Activated T-cell treated with anti-CD3 and anti-CD28 coated beads, Interleukin-2, amount 50 U/mL, for 72 hours (primary cell): Measurements from ENCODE around the gene CACNG5. TPM values are rescaled to one million over a fixed set of nuclear protein-coding genes. Genes with fewer than 3 reads are reported as not detected.

Experiments used
- ATAC-seq, 2 donors: fragments of 150-1000 bp; cut with Tn5 transposase; replicated peaks in 1 of 2; 2 replicates each; pipeline ENCODE4 v1.10.0; 2021; ENCODE audit warnings: moderate library complexity in 2 of 2, mild to moderate bottlenecking in 1 of 2
- DNase-seq, 2 donors: peaks; one replicate each; pipeline ENCODE4 v3.0.0; 2021 to 2022; ENCODE audit warnings: mixed read lengths in 1 of 2
- H3K27ac Mint-ChIP-seq: one replicate; pipeline ENCODE4 v1.8.0; 2022; ENCODE audit warnings: mild to moderate bottlenecking, moderate library complexity, mixed read lengths
- H3K27me3 Mint-ChIP-seq: one replicate; pipeline ENCODE4 v1.8.0; 2022; ENCODE audit warnings: low read depth, mixed read lengths
- H3K36me3 Mint-ChIP-seq, 2 donors: one replicate each; pipeline ENCODE4 v1.8.0; 2022; ENCODE audit warnings: mixed read lengths in 2 of 2, mild to moderate bottlenecking in 1 of 2; ENCODE audit not compliant: insufficient read depth in 2 of 2
- H3K4me1 Mint-ChIP-seq: one replicate; pipeline ENCODE4 v1.8.0; 2022; ENCODE audit warnings: low read depth, mixed read lengths
- H3K4me3 Mint-ChIP-seq, 2 donors: one replicate each; pipeline ENCODE4 v1.8.0; 2022; ENCODE audit warnings: mild to moderate bottlenecking in 2 of 2, mixed read lengths in 2 of 2, moderate library complexity in 2 of 2
- H3K9me3 Mint-ChIP-seq, 2 donors: one replicate each; pipeline ENCODE4 v1.8.0; 2022; ENCODE audit warnings: mixed read lengths in 2 of 2
- total RNA-seq, 2 donors: library from RNA; stranded (reverse); gene quantifications; one replicate each; pipeline ENCODE4 v1.2.3, GENCODE V29; 2022

CACNG5 gene
- total RNA-seq, 2 donors from 2014 or later, result not detected

DNA sequence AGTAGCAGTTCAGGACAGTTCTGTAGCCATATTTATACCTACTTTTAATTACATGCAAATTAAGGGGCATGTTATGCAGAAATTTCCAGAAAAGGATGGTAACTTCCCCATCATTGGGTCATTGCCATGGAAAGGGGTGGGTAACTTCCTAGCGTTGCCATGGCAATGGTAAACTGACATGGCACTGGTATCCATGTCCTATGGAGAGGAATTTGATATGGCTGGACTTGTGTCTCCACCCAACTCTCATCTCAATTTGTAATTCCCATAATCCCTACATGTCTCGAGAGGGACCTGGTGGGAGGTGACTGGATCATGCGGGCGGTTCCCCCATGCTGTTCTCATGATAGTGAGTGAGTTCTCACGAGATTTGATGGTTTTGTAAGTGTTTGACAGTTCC lies 94.0 kb downstream of the CACNG5 start:
- DNase-seq (no peak), ATAC-seq (no peak)
- Mint-ChIP-seq H3K4me3 (no peak overlapping the region), H3K36me3 (no peaks in the 10 kb centered on the region), H3K27me3 (peaks cover 61% of the 10 kb centered on the region), H3K27ac (no peak overlapping the region), H3K9me3 (no peaks in the 10 kb centered on the region), H3K4me1 (no peaks in the 10 kb centered on the region)

DNA sequence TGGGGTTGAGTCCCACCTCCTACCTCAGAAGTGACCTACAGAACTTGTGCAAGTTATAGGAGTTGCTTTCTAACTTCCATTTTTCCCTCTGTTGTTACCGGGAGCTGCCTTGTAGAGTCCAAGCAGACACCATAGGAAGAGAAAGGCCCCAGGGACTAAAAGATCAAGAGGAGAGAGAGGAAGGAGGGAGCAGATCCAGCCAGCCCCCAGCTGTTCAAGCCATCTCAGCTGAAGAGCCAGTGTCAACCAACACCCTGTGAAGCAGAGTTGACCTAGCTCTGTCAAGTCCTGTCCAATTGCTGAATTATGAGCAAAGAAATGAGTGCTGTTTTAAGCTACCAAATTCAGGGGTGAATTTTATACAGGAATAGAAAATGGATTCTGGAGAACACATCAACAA lies 94.7 kb downstream of the CACNG5 start:
- DNase-seq (no peak), ATAC-seq (no peak)
- no peak overlapping the region for H3K27ac Mint-ChIP-seq
- H3K4me1 Mint-ChIP-seq, result no peaks in the 10 kb centered on the region
- H3K36me3 Mint-ChIP-seq, result peaks cover 0 to under 1% of the 10 kb centered on the region in 2 donors
- peaks cover 0 to under 1% of the 10 kb centered on the region in 2 donors for H3K9me3 Mint-ChIP-seq
- H3K4me3 Mint-ChIP-seq, result no peak overlapping the region
- H3K27me3 Mint-ChIP-seq, result peaks cover 54% of the 10 kb centered on the region

DNA sequence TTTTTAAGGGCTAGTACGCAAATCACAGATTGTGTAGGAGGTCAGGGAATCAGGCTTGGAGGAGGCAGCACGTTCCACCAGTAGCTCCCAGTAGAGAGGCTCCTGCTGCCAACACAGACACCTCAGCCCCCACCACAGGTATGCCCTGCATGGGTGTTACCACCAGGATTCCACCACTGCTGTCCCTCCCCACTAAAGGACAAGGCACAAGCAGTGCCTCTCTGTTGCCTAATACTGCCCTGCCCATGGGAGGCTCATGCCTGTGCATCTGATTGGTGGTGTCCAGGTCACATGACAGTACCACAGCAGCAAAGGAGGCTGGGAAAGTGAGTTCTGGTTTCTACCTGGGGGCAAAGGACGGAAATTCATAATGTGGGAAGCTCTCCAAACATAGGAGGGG lies 96.0 kb downstream of the CACNG5 start:
- no peak overlapping the region for H3K4me3 Mint-ChIP-seq
- ATAC-seq, result no peak
- no peaks in the 10 kb centered on the region for H3K4me1 Mint-ChIP-seq
- H3K27me3 Mint-ChIP-seq, result peaks cover 46% of the 10 kb centered on the region
- DNase-seq, result no peak
- peaks cover 0 to 2% of the 10 kb centered on the region in 2 donors for H3K9me3 Mint-ChIP-seq
- no peak overlapping the region for H3K27ac Mint-ChIP-seq
- peaks cover under 1 to 2% of the 10 kb centered on the region in 2 donors for H3K36me3 Mint-ChIP-seq

DNA sequence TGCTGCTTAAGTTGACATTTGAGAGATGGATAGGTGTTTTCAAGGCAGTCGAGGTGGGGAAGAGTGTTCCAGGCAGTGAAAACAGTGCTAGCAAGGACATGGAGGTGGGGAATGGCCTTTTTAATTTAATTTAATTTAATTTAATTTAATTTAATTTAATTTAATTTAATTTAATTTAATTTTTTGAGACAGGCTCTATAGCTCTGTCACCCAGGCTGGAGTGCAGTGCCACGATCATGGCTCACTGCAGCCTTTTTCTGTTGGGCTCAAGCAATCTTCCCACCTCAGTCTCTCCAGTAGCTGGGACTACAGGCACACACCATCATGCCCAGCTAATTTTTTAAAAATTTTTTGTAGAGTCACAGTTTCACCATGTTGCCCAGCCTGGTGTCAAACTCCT lies 97.4 kb downstream of the CACNG5 start:
- no peak for DNase-seq
- no peak overlapping the region for H3K4me3 Mint-ChIP-seq
- no peak for ATAC-seq
- no peaks in the 10 kb centered on the region for H3K4me1 Mint-ChIP-seq
- peaks cover 2% of the 10 kb centered on the region in 2 donors for H3K36me3 Mint-ChIP-seq
- no peak overlapping the region for H3K27ac Mint-ChIP-seq
- H3K27me3 Mint-ChIP-seq, result peaks cover 36% of the 10 kb centered on the region
- peaks cover 2 to 4% of the 10 kb centered on the region in 2 donors for H3K9me3 Mint-ChIP-seq

DNA sequence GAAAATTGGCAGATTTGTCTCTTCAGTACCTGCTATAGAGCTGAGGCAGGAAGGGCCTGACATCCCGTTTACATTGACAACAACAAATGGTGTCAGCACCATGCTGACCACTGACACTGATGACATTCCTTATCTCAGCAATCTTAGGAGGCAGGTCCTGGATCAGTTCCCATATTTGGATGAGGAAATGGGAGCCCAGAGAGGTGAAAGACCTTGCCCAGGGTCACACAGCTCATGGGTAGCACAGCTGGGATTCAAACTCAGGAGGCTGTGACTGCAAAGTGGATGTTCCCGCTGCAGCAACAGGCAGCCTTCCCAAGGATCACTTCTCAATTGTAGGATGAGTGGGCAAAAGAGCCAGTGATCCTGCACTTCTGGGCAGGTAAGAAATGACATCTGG lies 99.1 kb downstream of the CACNG5 start:
- peaks cover 2 to 4% of the 10 kb centered on the region in 2 donors for H3K36me3 Mint-ChIP-seq
- H3K9me3 Mint-ChIP-seq, result peaks cover 7 to 10% of the 10 kb centered on the region in 2 donors
- peaks cover 35% of the 10 kb centered on the region for H3K27me3 Mint-ChIP-seq
- DNase-seq, result no peak
- no peaks in the 10 kb centered on the region for H3K4me1 Mint-ChIP-seq
- H3K27ac Mint-ChIP-seq, result no peak overlapping the region
- no peak overlapping the region for H3K4me3 Mint-ChIP-seq
- ATAC-seq, result no peak

Other genes starting within 250 kb of the CACNG5 start
- gene CACNG4, start 129.6 kb downstream of the CACNG5 start, total RNA-seq, result not detected
- gene CACNG1, start 209.4 kb downstream of the CACNG5 start, total RNA-seq, result not detected